ENCODE data around the gene VAPB.

DNA sequence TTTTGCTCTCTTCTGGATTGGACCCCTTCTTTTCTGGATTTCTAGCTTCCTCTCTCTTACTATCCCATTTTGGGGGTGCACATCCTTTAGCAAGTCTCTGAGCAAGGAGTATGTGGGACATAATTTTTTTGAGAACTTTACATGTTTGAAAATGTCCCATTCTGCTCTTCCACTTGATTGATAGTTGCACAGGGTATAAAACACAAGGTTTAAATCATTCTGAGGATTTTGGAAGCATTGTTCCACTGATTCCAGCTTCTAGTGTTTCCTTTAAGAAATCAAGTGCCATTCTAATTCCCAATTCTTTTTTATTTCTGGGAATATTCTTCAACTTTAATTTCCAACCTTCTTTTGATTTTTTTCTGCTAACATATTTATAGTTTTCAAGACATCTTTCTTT lies 65.4 kb downstream of the VAPB start:
- TF ChIP-seq, protein P1, sequence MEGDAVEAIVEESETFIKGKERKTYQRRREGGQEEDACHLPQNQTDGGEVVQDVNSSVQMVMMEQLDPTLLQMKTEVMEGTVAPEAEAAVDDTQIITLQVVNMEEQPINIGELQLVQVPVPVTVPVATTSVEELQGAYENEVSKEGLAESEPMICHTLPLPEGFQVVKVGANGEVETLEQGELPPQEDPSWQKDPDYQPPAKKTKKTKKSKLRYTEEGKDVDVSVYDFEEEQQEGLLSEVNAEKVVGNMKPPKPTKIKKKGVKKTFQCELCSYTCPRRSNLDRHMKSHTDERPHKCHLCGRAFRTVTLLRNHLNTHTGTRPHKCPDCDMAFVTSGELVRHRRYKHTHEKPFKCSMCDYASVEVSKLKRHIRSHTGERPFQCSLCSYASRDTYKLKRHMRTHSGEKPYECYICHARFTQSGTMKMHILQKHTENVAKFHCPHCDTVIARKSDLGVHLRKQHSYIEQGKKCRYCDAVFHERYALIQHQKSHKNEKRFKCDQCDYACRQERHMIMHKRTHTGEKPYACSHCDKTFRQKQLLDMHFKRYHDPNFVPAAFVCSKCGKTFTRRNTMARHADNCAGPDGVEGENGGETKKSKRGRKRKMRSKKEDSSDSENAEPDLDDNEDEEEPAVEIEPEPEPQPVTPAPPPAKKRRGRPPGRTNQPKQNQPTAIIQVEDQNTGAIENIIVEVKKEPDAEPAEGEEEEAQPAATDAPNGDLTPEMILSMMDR (IDR thresholded peaks at IDR 0.05), result no peak
- TF ChIP-seq POLR2A (IDR thresholded peaks at IDR 0.05), result no peak
